Stimulated activated CD4-positive, alpha-beta T cell treated with anti-CD3 and anti-CD28 coated beads, Interleukin-12 subunit alpha, Interleukin-12 subunit beta, amount 100 ng/mL, for 48 hours (primary cell): ENCODE data around the gene ARID1B.
A peak's percentile ranks its signal among the peaks of the same experiment; 100 is the strongest.

ENCODE experiments used
- DNase-seq, 3 donors: peaks; one replicate each; pipeline ENCODE4 v3.0.0-alpha.2; 2020; ENCODE audit warnings: low read depth in 2 of 3, low spot score in 1 of 3

Gene ARID1B

DNA sequence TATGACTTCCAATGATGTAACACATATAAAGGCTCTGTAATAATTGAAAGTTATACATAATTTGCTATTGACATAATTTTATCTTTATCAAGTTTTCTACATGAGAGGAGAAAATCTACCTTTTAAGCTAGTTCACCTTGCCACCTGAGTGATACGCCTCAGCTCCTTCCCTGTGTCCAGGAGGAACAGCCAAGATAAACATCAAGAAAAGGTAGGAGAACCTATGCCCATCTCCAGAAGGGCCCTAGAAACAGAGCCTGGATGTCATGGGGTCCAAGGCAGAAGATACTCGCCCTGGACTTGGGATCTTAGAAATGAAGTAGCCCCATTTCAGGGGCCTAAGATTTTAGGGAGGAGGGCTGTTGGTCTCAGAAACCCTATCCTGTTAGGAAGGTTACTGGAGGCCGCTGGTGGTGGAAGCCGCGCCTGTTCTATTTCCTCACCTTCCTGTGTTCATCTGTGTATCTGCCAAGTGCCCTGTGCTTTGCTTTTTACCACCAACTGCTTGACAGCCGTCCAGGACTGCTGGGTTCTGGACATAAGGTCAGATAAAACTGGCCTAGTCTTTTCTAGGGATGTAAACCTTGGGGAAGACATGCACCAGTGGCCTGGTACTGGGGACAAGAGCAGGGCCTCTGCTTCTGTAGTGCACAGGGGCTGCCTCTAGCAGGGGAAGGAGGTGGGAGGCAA is 178.5 kb downstream of the ARID1B start:
- no peak for DNase-seq

GRCh38 chr6:156956286-156956685 is 179.1 kb downstream of the ARID1B start:
- DNase-seq = no peak

DNA sequence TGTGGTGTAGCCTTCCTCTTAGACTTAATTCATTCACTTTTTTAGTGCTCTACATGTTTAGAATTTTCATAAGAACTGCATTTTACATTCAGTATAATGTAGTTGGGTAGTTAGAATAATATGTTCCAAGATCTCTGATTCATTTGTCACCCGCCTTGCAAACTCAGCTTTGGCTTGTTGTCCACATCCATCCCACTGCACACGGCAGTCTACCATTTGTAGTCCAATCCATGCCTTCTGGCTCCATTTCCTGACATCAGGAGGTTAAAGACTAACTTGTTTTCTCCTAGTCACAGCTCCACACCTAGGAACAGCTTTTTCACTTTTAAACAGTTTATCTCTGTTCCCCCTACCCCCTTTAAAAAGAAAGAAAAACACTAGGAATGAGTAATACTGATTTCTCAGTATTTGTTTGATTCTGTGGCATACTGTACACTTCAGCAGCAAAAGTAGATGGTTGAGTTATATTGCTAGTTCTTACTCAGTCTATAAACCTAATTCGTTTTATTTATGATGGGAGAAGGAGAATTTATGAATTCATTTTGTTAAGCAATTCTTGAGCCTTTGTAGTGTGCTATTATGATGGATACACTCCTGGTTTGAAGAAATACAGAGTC is 180.9 kb downstream of the ARID1B start:
- DNase-seq = no peak

GRCh38 chr6:156960525-156960924 is 183.3 kb downstream of the ARID1B start:
- no peak for DNase-seq

- no peak for DNase-seq
These were observed 184.2 kb downstream of the ARID1B start for GRCh38 chr6:156961282-156961892.

DNA sequence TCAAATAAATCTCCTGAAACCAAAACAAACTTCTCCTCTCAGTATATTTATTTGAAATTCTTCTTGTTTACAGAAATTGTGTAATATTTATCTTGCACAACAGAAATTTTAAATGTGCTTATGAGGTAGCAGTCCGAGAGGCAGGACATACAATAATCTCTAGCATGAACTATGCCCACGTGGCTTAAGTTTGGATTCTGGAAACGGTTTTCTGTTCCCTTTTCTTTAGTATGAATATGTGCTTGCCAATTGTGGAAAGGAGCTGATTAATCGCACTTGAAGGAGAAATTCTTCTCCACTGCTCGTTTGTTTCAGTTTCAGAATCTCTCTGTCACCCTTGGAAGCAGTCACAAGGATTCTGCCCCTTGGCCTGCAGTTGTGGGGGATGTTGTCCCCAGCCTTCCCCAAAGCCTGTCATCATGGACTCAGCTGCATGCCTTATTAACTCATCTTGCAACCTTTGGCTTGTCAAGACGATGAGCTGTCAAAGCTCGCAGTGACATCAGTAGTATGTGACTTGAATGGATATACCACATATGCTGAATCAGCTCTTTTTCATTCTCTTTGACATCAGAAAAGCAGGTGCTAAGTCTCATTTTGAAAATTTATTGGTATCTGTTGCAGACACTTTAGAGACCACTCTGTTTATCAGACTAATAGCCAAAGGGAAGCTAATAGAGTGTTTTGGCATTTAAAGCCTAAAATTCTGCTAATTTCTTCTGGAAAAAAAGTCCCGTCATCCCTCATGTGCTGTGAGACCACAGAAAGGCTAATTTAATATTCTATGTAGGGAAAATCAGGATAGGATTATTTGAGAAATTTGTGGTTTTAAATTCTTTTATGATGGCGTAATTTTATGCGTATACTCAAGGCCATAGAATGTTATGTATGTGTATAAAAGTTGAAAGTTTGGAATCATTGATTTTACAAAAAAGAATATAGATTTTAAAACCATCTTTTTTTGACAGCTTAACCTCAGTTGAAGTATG is 186.8 kb downstream of the ARID1B start:
- peak in 2 of 3 donors; percentile 17 to 41 for DNase-seq

GRCh38 chr6:156967852-156968251 is 190.7 kb downstream of the ARID1B start:
- DNase-seq = no peak

DNA sequence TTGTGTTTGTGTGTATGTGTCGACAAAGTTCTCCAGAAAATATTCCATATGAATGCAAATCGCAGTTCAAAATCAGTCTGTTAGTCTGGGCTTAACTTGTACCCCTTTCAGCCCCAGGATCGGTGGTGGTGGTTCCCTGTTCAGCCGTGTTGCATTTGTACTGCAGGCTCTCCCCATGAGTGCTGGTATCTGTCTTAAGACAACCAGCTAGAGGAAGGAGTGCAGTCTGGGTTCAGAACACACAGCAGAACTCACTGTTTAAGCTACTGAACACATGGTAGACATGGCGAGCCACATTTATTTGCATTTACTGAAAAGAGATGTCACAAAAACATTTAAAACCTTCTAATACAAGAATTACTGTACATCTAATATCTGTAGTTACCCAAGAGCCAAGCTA is 192.1 kb downstream of the ARID1B start:
- DNase-seq = no peak

- no peak for DNase-seq
These were observed 193.5 kb downstream of the ARID1B start for GRCh38 chr6:156970595-156971112.

DNA sequence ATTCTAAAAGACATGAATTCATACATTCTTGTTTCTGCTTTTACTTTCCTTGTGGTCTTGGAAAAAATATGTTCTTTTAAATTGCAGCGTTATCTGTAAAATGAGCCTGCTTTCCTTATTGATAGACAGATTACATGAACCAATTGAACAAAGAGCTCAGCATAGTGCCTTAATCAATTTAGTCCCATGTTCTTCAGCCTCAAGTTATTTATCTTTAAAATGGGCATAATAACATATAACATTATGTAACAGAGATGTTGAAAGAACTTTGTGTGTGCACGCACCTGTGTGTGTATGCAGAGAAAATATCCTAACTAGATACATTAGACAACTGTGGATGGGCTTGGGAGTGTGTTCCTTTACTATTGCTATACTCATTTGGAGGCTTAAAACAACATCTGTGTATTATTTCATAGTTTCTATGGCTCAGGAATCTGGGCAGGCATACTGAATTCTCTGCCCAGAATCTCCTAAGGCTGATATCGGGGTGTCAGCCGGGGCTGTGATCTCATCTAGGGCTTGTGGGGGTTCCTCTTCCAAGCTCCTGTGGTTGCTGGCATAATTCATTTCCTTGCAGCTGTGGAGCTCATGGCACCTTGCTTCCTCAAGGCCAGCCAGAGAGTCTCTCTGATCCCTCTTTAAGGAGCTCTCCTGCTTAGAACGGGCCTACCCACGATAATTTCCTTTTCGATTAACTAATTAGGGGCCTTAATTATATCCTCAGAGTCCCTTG is 194.1 kb downstream of the ARID1B start:
- DNase-seq = no peak

DNA sequence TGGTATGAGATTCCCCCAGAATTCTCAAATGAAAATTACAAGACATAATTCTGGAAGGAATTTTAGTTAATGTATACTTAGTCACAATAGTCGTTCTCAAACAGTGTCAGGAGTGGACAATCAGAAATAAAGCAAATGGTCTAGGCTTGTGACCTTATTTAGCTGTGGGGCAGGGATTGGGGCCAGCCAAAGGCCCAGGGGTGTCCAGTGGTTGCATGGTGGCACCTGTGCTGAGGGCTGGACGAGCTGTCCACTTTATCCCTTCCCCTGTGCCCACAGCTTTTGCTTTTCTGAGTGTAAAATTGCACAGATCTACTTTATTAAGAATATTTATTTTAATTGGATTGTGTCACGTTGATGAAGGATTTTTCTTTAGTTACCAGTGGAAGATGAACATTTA is 195.0 kb downstream of the ARID1B start:
- no peak for DNase-seq

DNA sequence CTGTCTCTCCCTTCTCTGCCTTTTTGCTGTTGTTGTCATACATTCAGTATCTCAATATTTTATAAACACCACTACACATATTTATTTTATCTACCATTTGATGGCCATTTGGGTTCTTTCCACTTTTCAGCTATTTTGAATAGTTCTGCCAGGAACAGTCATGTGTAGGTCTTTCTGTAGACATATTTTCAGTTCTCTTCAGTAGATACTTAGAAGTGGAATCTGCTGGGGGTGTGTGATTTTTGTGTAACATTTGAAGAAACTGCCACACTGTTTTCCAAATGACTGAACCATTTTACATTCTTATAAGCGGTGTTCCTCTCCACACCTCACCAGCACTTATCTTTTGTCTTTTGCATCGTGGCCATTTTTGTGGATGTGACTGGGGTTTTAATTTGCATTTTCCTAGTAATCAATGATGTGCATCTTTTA is 197.7 kb downstream of the ARID1B start:
- no peak for DNase-seq

- DNase-seq = no peak
These were observed 198.2 kb downstream of the ARID1B start for GRCh38 chr6:156975414-156975813.

DNA sequence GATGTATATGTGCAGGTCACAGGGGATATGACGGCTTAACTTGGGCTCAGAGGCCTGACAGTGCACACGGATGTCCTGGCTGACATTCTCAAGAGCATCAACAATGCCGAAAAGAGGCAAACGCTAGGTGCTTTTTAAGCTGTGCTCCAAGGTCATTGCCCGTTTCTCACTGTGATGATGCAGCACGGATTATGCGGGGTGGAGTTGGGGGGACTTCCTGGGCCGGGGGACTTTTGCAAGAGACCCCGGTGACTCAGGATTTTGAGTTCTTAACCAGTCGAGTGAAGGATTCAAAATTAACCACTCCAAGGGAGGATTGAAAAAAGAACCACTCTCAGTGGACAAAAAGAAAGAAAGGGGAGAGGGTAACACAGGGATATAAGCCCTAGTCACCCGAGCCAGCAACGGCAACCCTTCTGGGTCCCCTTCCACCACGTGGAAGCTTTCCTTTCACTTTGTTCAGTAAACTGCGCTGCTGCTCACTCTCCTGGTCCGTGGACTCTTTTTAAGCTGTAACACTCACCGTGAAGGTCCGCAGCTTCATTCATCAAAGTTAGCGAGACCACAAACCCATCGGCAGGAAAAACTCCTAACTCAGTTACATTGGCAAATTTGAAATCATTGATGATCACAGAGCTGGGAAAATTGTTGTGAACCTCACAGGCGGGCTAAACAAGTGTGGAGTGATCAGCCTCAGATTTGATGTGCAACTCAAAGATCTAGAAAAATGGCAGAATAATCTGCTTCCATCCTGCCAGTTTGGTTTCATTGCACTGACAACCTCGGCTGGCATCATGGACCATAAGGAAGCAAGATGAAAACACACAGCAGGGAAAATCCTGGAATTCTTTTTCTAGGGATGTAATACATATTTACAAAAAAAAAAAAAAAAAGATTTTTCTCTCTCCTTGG is 199.3 kb downstream of the ARID1B start:
- no peak for DNase-seq

GRCh38 chr6:156977527-156978291 is 200.5 kb downstream of the ARID1B start:
- DNase-seq = no peak

- no peak for DNase-seq
These were observed 201.8 kb downstream of the ARID1B start for GRCh38 chr6:156978948-156979347.

- no peak for DNase-seq
These were observed 203.3 kb downstream of the ARID1B start for GRCh38 chr6:156980515-156980914.

- DNase-seq = no peak
These were observed 203.8 kb downstream of the ARID1B start for GRCh38 chr6:156980948-156981347.

DNA sequence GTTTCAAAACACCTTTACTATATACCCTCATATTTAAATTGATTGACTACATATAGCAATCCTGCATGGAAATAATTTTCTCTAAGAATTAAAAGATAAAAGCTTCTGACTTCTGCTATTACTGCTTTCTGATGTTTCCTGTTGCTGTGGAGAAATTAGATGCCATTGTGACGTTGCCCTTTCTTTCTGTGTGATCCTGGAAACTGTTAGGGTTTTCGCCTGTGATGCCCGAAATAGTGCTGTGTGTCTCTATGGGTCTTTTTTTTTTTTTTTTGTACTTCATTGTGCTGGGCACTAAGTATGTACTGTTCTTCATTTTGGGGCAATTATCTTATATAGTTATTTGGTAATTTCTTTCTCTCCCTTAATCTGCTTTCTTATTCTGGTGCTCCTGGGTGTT is 205.0 kb downstream of the ARID1B start:
- no peak for DNase-seq
